Mucosa of descending colon (tissue), 3 donors: ENCODE data around the gene AFM. TPM values are rescaled to one million over a fixed set of nuclear protein-coding genes. Genes with fewer than 3 reads are reported as not detected.
A peak's percentile ranks its signal among the peaks of the same experiment; 100 is the strongest.

Source experiments
- ATAC-seq: fragments of 200-7000 bp; cut with Tn5 transposase; one replicate; pipeline ENCODE4 v1.9.1; 2020; ENCODE audit warnings: mild to moderate bottlenecking, moderate library complexity
- DNase-seq, 3 donors: peaks; one replicate each; pipeline ENCODE4 v3.0.0-alpha.2; 2020
- H3K36me3 ChIP-seq: fragments of 200-600 bp; one replicate; pipeline ENCODE4 v1.8.0; 2021; ENCODE audit warnings: low read depth, mild to moderate bottlenecking
- H3K4me1 ChIP-seq: fragments of 200-600 bp; one replicate; pipeline ENCODE4 v1.8.0; 2021; ENCODE audit warnings: low read depth, mild to moderate bottlenecking
- H3K4me3 ChIP-seq: fragments of 200-600 bp; one replicate; pipeline ENCODE4 v1.8.0; 2021; ENCODE audit warnings: mild to moderate bottlenecking
- H3K9me3 ChIP-seq: fragments of 200-600 bp; one replicate; pipeline ENCODE4 v1.8.0; 2021; ENCODE audit warnings: mild to moderate bottlenecking
- intact Hi-C, 2 donors: fragments of 100-400 bp; cut with DNase I in 1 of 2; cut with micrococcal nuclease in 1 of 2; formaldehyde crosslinking; loops; one replicate each; pipeline versions ENCODE4 v1.11.0 to v1.11.1; 2022; cut with DNase I, micrococcal nuclease
- total RNA-seq, 3 donors: library from RNA; stranded (reverse); fragmentation: NEBNext Ultra II Directional in 2 of 3; extraction: Animal tissue kit (Norgen Biotek cat#: 25700) in 2 of 3; gene quantifications; one replicate each; pipeline versions ENCODE4 v1.2.1 to v1.2.4, GENCODE V29; 2021 to 2023
- TF ChIP-seq, protein P1 (sequence below): fragments of 200-600 bp; IDR thresholded peaks from one replicate; pipeline ENCODE4 v1.8.0; 2022; ENCODE audit warnings: antibody characterized with exemption, mild to moderate bottlenecking
- donor health status: DM: no; HTN: no; CAD: no; lungs with moderate emphysema.
- donor health status: DM: no; HTN: no; CAD: no.
- donor health status: DM: no; HTN: yes; CAD: no.

AFM gene
- total RNA-seq, 3 donors from 2014 or later = not detected

DNA sequence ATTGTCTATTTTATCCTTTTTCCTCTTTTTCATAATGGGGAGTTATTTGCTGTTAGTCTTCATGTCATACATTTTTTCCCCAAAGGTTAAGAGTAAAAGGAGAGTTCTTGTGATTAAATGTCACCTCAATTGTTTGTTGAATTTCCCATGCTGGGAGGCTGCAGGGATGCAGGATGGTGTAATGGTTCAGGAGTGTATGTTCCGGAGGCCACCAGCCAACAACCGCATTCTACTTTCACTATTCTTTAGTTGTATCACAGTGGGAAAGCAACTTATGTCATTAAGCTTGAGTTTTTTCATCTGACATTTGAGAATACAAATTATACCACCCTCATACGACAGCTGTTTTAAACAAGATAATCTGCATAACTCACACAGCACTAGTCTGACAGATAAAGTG, 30.1 kb upstream of the AFM start:
- H3K4me1 ChIP-seq = no peaks in the 10 kb centered on the region
- TF ChIP-seq, protein P1, sequence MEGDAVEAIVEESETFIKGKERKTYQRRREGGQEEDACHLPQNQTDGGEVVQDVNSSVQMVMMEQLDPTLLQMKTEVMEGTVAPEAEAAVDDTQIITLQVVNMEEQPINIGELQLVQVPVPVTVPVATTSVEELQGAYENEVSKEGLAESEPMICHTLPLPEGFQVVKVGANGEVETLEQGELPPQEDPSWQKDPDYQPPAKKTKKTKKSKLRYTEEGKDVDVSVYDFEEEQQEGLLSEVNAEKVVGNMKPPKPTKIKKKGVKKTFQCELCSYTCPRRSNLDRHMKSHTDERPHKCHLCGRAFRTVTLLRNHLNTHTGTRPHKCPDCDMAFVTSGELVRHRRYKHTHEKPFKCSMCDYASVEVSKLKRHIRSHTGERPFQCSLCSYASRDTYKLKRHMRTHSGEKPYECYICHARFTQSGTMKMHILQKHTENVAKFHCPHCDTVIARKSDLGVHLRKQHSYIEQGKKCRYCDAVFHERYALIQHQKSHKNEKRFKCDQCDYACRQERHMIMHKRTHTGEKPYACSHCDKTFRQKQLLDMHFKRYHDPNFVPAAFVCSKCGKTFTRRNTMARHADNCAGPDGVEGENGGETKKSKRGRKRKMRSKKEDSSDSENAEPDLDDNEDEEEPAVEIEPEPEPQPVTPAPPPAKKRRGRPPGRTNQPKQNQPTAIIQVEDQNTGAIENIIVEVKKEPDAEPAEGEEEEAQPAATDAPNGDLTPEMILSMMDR = no peak
- intact Hi-C loops = no loop called here
- H3K9me3 ChIP-seq = no peaks in the 10 kb centered on the region
- no peak for DNase-seq
- H3K4me3 ChIP-seq = no peak overlapping the region
- no peak for ATAC-seq
- no peaks in the 10 kb centered on the region for H3K36me3 ChIP-seq

DNA sequence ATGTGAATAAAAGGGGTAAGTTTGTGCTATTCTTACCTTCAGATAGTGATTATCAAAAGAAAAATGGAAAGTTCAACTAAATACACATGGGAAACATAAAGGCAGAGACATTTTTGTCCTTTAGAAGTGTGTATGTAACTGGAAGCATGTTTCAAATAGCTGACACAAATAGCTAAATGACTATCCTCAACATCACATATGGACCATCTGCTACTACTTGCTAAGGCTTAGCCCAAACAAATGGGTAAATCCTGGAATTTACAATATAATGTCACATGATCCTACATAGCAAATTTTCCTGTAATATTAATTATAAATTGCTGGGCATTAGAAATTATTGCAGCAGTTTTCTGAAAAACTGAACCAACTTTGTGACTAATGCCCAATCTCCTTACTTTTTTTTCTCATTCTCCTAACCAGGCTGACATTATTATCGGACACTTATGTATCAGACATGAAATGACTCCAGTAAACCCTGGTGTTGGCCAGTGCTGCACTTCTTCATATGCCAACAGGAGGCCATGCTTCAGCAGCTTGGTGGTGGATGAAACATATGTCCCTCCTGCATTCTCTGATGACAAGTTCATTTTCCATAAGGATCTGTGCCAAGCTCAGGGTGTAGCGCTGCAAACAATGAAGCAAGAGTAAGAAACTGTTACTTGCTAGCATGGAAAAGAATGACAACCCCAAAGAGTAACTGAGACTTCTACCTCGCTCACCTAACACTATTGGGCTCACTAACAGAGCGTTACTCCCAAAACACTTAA, 29.4 kb upstream of the AFM start:
- ATAC-seq (no peak), DNase-seq (no peak)
- no peaks in the 10 kb centered on the region for H3K4me1 ChIP-seq
- no peaks in the 10 kb centered on the region for H3K36me3 ChIP-seq
- TF ChIP-seq, protein P1 = no peak
- H3K4me3 ChIP-seq = no peak overlapping the region
- no peaks in the 10 kb centered on the region for H3K9me3 ChIP-seq
- intact Hi-C loops = no loop called here

DNA sequence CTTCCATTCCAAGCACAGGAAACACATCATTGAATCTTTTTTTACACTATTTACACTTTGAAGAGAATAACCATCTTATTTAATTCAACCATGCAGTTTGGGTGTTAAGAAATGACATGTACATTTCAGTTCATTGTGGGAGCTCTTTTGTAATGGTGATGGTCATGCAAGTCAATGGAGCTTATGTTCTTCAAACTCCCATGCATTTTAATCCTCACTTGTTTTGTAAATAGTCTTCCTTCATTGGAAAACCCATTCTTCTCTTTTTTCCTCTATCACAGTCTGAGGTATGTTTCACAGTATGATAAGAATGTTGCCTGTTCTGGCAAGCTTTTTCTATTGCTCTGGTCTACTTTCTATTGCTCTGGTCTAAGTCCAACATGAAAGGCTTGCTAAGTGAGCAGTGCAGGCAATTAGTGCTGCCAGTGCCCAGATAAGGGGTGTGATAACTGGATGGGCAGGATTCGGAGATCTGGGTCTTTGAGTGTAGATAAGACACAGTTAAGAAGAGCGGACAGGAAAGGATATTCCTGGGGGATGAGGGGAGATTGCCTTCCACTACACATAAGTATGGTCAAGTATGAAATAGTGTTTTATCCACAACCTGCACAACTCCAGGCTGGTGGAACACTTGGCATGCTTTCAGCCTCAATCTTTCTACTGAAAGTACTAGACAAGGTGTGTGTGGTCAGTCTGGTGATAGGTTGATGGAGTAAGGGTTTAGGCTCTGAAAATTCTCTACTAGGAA, 28.4 kb upstream of the AFM start:
- TF ChIP-seq, protein P1 = no peak
- peak in 2 of 3 donors; percentile 31 to 67 for DNase-seq
- intact Hi-C loops = no loop called here
- H3K36me3 ChIP-seq = no peaks in the 10 kb centered on the region
- peak; percentile 99 for ATAC-seq
- H3K9me3 ChIP-seq = no peaks in the 10 kb centered on the region
- no peak overlapping the region for H3K4me3 ChIP-seq
- H3K4me1 ChIP-seq = no peaks in the 10 kb centered on the region

DNA sequence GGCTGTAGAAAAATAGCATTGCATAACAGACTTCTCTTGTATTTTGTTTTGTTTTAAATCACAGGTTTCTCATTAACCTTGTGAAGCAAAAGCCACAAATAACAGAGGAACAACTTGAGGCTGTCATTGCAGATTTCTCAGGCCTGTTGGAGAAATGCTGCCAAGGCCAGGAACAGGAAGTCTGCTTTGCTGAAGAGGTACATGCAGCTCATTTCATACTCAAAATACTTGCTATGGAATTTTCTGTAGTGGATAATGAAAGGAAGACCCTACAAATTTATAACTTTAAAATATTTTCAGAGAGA, 27.9 kb upstream of the AFM start:
- intact Hi-C loops = no loop called here
- TF ChIP-seq, protein P1 = no peak
- Histone ChIP-seq H3K4me3 (no peak overlapping the region), H3K36me3 (no peaks in the 10 kb centered on the region), H3K9me3 (no peaks in the 10 kb centered on the region), H3K4me1 (no peaks in the 10 kb centered on the region)
- no peak for DNase-seq
- ATAC-seq = no peak

DNA sequence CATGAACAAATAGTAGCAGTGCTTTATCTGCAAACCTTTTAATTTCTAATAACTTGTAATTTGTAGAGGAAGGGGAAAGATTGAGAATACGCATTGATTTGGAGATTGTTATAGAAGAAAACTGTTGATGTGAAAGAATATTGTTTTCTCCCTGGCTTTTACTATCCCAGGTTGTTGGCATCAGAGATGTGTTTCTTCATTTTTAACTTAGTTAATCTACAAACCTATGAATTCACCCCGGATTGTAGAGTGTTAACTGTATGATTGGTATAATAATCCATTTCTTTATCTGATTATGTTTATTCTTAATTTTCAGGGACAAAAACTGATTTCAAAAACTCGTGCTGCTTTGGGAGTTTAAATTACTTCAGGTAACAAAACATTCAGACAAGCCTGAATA, 26.6 kb upstream of the AFM start:
- ATAC-seq = no peak
- Histone ChIP-seq H3K36me3 (no peaks in the 10 kb centered on the region), H3K4me1 (no peaks in the 10 kb centered on the region), H3K9me3 (no peaks in the 10 kb centered on the region), H3K4me3 (no peak overlapping the region)
- no peak for DNase-seq
- TF ChIP-seq, protein P1 = no peak
- intact Hi-C loops = no loop called here
